Measurements from ENCODE around the gene CLDN20.

DNA sequence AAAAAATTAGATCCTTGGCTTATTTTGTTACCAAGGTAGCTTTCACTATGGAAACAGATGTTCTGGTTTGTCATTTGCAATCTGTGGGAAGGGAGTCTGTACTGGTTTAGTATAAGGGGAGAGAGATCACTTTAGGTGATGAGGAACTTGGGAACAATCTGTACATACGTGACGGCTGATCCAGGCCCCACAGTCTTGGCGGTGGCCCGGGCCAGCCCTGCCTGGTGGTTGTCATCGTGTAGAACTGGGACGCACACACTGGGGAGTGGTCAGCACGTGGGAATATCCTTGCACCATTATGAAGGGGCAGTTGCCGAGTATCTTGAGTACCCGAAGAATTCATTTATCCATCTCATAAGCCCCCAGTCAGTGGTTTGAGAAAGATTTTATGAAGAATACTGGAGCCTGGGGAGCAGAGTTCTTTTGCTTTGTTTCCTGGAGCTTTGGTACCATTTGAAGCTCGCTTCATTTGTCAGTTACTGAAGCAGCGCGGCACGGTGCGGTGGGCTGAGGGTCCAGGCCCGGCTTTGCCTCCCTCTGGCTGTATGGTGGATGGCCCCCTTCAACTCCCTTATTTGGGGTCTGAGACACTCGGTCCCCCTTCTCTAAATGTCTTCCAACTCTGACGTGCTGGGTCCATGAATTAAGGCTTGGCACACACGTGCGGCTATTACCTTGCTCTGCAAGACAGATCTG lies 22.8 kb upstream of the CLDN20 start:
- no peak for TF ChIP-seq CTCF (IDR thresholded peaks at IDR 0.05)
- TF ChIP-seq POLR2AphosphoS5 (IDR thresholded peaks at IDR 0.05; ENCODE audit: insufficient read depth in 1 of 2, low read depth in 1 of 2) = no peak
- TF ChIP-seq POLR2A (IDR thresholded peaks at IDR 0.05) = no peak
